ENCODE measurements around the gene FGF18. TPM values are rescaled to one million over a fixed set of nuclear protein-coding genes. Genes with fewer than 3 reads are reported as not detected.

FGF18 gene
- total and polyA plus RNA-seq, 10 of the 15 experiments (the other 5 are each of a cell fraction or from before 2014, with no cell fraction given): 0.03 to 0.10 (median 0.06) TPM; not detected in 5

- TF ChIP-seq E4F1 (IDR thresholded peaks at IDR 0.05; ENCODE audit: borderline replicate concordance, partially characterized antibody) (no peak), LARP7 (IDR thresholded peaks at IDR 0.05) (peak; percentile 25; the same call in 1 of the 2 replicates), STAT1 (conservative IDR thresholded peaks at IDR 0.05) (no peak), SREBF1 (IDR thresholded peaks at IDR 0.05; ENCODE audit: low read length) (no peak), ZNF274 (IDR thresholded peaks at IDR 0.05; ENCODE audit: insufficient read depth, insufficient read length) (no peak), HSF1 (IDR thresholded peaks at IDR 0.05; ENCODE audit: low read depth, low read length) (no peak), TAF1 (IDR thresholded peaks at IDR 0.05; ENCODE audit: borderline replicate concordance, low read depth, low read length) (no peak), PRDM15 (CRISPR knock-in tag; IDR thresholded peaks at IDR 0.05) (no peak), RAD51 (IDR thresholded peaks at IDR 0.05) (no peak)
Measured at GRCh38 chr5:171388816-171389168, 30.7 kb upstream of the FGF18 start (continued).
